Liver (tissue), 9 donors: ENCODE measurements around the gene SLC39A6. TPM values are rescaled to one million over a fixed set of nuclear protein-coding genes. Genes with fewer than 3 reads are reported as not detected.

Experiments used
- DNase-seq: peaks from one replicate; pipeline ENCODE4 v3.0.0-alpha.2; 2017; ENCODE audit warnings: low spot score
- H3K27ac ChIP-seq, 2 donors: one replicate each; pipeline ENCODE4 v1.7.0; 2013; ENCODE audit warnings: inconsistent platforms in 2 of 2, low read length in 2 of 2, control low read depth in 1 of 2, low read depth in 1 of 2, mild to moderate bottlenecking in 1 of 2
- H3K27me3 ChIP-seq, 4 donors: one replicate each; pipeline versions ENCODE4 v1.6.1 to v1.7.0; 2013; ENCODE audit warnings: low read length in 3 of 4, inconsistent platforms in 1 of 4, mild to moderate bottlenecking in 1 of 4, moderate library complexity in 1 of 4; ENCODE audit not compliant: control insufficient read depth in 4 of 4, insufficient read depth in 4 of 4
- H3K36me3 ChIP-seq, 4 donors: one replicate each; pipeline versions ENCODE4 v1.6.1 to v1.7.0; 2013; ENCODE audit warnings: low read length in 3 of 4, mild to moderate bottlenecking in 3 of 4, low read depth in 1 of 4, moderate library complexity in 1 of 4; ENCODE audit not compliant: control insufficient read depth in 4 of 4, insufficient read depth in 3 of 4
- H3K4me1 ChIP-seq, 4 donors: one replicate each; pipeline versions ENCODE4 v1.6.1 to v1.7.0; 2013; ENCODE audit warnings: low read length in 3 of 4, mild to moderate bottlenecking in 3 of 4, moderate library complexity in 1 of 4; ENCODE audit not compliant: control insufficient read depth in 4 of 4, insufficient read depth in 4 of 4
- H3K4me3 ChIP-seq, 3 donors: one replicate each; pipeline versions ENCODE4 v1.6.1 to v1.7.0; 2013; ENCODE audit warnings: low read length in 3 of 3, control low read depth in 1 of 3, low read depth in 1 of 3, mild to moderate bottlenecking in 1 of 3
- H3K9ac ChIP-seq, 2 donors: one replicate each; pipeline ENCODE4 v1.7.0; 2013; ENCODE audit warnings: low read length in 2 of 2, mild to moderate bottlenecking in 2 of 2, moderate library complexity in 2 of 2, control low read depth in 1 of 2, low read depth in 1 of 2
- H3K9me3 ChIP-seq, 4 donors: one replicate each; pipeline versions ENCODE4 v1.6.1 to v1.7.0; 2013; ENCODE audit warnings: low read length in 3 of 4; ENCODE audit not compliant: control insufficient read depth in 4 of 4
- EGR1 ChIP-seq, 2 donors: IDR thresholded peaks; 2 replicates each; pipeline ENCODE4 v1.6.1; 2016 to 2018; ENCODE audit warnings: antibody characterized with exemption in 2 of 2, low read depth in 2 of 2
- FOXA2 ChIP-seq: IDR thresholded peaks from 2 replicates; pipeline ENCODE4 v1.6.1; 2016; ENCODE audit warnings: antibody characterized with exemption
- GABPA ChIP-seq, 2 donors: IDR thresholded peaks in 1 of 2; conservative IDR thresholded peaks in 1 of 2; 2 replicates each; pipeline ENCODE4 v1.6.1; 2016; ENCODE audit warnings: antibody characterized with exemption in 2 of 2, mild to moderate bottlenecking in 1 of 2, moderate library complexity in 1 of 2
- HNF4A ChIP-seq, 2 donors: conservative IDR thresholded peaks; 2 replicates each; pipeline ENCODE4 v1.6.1; 2016; ENCODE audit warnings: antibody characterized with exemption in 2 of 2, mild to moderate bottlenecking in 2 of 2
- NR2F2 ChIP-seq: IDR thresholded peaks from 2 replicates; pipeline ENCODE4 v1.6.1; 2016; ENCODE audit warnings: antibody characterized with exemption
- RXRA ChIP-seq, 2 donors: IDR thresholded peaks; 2 replicates each; pipeline ENCODE4 v1.6.1; 2017 to 2018; ENCODE audit warnings: antibody characterized with exemption in 2 of 2, mild to moderate bottlenecking in 1 of 2
- SP1 ChIP-seq: IDR thresholded peaks from 2 replicates; pipeline ENCODE4 v1.6.1; 2018; ENCODE audit warnings: antibody characterized with exemption, mild to moderate bottlenecking
- YY1 ChIP-seq: IDR thresholded peaks from 2 replicates; pipeline ENCODE4 v1.6.1; 2016; ENCODE audit warnings: antibody characterized with exemption, mild to moderate bottlenecking
- WGBS: extraction: QIAGEN DNeasy Blood & Tissue Kit; methylation state at CpG from one replicate; pipeline ENCODE4 v1.1.7; 2013; 5-methylcytosine and 5-hydroxymethylcytosine counted together
- polyA plus RNA-seq, 2 donors: library from polyadenylated mRNA; stranded (reverse) in 1 of 2; unstranded in 1 of 2; fragments of 200-250 nt in 1 of 2; fragments of >200 nt in 1 of 2; fragmentation: Nextera tagmentation in 1 of 2; extraction: Ambion mirVana in 1 of 2; gene quantifications; one replicate each; pipeline versions ENCODE4 v1.2.1 to v1.2.3, GENCODE V29; 2013 to 2015
- total RNA-seq, 2 donors: library from RNA; depleted of rRNA; stranded (reverse); fragments of >200 nt; gene quantifications; one replicate each; pipeline ENCODE4 v1.2.3, GENCODE V29; 2014
- TF ChIP-seq, protein P1 (sequence below): IDR thresholded peaks from 2 replicates; pipeline ENCODE4 v1.6.1; 2016; ENCODE audit warnings: antibody characterized with exemption, mild to moderate bottlenecking
- TF ChIP-seq, protein P2 (sequence below): IDR thresholded peaks from 2 replicates; pipeline ENCODE4 v1.6.1; 2016; ENCODE audit warnings: antibody characterized with exemption
- TF ChIP-seq, protein P3 (sequence below): fragments of 150-350 bp; IDR thresholded peaks from 2 replicates; pipeline ENCODE4 v1.5.1; 2017; ENCODE audit warnings: improper control_type of control experiment, low read depth, low read length; ENCODE audit not compliant: missing input control
- TF ChIP-seq, protein P4 (sequence below): IDR thresholded peaks from 2 replicates; pipeline ENCODE4 v1.6.1; 2016; ENCODE audit warnings: antibody characterized with exemption
- donor health status: healthy.
- donor health status: healthy.
- donor health status: healthy.
- donor health status: healthy.
- donor health status: healthy.

The SLC39A6 gene
- total and polyA plus RNA-seq, 4 donors, result 4.6 to 16.6 (median 8.3) TPM

DNA sequence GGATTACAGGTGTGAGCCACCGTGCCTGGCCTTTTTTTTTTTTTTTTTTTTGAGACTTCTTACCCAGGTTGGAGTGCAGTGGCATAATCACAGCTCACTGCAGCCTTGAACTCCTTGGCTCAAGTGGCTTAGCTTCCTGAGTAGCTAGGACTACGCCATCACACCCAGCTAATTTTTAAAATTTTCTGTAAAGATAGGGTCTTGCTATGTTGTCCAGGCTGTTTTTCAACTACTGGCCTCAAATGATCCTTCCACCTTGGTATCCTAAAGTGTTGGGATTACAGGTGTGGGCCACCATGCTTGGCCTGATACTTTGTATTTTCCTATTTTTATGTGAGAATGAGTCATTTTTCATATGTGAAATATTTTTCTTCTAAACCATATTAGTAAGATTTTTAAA is 14.3 kb upstream of the SLC39A6 start (continued):
- TF ChIP-seq, protein P1, sequence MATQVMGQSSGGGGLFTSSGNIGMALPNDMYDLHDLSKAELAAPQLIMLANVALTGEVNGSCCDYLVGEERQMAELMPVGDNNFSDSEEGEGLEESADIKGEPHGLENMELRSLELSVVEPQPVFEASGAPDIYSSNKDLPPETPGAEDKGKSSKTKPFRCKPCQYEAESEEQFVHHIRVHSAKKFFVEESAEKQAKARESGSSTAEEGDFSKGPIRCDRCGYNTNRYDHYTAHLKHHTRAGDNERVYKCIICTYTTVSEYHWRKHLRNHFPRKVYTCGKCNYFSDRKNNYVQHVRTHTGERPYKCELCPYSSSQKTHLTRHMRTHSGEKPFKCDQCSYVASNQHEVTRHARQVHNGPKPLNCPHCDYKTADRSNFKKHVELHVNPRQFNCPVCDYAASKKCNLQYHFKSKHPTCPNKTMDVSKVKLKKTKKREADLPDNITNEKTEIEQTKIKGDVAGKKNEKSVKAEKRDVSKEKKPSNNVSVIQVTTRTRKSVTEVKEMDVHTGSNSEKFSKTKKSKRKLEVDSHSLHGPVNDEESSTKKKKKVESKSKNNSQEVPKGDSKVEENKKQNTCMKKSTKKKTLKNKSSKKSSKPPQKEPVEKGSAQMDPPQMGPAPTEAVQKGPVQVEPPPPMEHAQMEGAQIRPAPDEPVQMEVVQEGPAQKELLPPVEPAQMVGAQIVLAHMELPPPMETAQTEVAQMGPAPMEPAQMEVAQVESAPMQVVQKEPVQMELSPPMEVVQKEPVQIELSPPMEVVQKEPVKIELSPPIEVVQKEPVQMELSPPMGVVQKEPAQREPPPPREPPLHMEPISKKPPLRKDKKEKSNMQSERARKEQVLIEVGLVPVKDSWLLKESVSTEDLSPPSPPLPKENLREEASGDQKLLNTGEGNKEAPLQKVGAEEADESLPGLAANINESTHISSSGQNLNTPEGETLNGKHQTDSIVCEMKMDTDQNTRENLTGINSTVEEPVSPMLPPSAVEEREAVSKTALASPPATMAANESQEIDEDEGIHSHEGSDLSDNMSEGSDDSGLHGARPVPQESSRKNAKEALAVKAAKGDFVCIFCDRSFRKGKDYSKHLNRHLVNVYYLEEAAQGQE, result no peak
- TF ChIP-seq, protein P2, sequence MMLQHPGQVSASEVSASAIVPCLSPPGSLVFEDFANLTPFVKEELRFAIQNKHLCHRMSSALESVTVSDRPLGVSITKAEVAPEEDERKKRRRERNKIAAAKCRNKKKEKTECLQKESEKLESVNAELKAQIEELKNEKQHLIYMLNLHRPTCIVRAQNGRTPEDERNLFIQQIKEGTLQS, result no peak

DNA sequence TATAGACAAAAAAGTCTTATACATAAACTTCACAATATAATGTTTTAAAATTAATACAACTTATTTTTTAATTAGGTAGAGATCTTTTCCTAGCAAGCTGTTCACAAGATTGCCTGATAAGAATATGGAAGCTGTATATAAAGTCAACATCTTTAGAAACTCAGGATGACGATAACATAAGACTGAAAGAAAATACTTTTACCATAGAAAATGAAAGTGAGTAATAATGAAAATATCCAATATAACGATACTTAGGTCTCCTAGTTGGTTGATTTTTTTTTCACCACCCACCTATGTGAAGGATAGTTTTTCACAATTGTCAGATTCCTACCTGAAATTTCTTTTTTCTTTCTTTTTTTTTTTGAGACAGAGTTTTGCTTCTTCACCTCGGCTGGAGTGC is 13.6 kb upstream of the SLC39A6 start:
- TF ChIP-seq, protein P3, sequence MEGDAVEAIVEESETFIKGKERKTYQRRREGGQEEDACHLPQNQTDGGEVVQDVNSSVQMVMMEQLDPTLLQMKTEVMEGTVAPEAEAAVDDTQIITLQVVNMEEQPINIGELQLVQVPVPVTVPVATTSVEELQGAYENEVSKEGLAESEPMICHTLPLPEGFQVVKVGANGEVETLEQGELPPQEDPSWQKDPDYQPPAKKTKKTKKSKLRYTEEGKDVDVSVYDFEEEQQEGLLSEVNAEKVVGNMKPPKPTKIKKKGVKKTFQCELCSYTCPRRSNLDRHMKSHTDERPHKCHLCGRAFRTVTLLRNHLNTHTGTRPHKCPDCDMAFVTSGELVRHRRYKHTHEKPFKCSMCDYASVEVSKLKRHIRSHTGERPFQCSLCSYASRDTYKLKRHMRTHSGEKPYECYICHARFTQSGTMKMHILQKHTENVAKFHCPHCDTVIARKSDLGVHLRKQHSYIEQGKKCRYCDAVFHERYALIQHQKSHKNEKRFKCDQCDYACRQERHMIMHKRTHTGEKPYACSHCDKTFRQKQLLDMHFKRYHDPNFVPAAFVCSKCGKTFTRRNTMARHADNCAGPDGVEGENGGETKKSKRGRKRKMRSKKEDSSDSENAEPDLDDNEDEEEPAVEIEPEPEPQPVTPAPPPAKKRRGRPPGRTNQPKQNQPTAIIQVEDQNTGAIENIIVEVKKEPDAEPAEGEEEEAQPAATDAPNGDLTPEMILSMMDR, result no peak
- TF ChIP-seq GABPA (IDR thresholded peaks at IDR 0.05 in 1 of 2, conservative IDR thresholded peaks at IDR 0.05 in 1 of 2) (no peak), YY1 (no peak), EGR1 (IDR thresholded peaks at IDR 0.05; ENCODE audit: low read depth in 2 of 2) (no peak), NR2F2 (no peak), SP1 (no peak), RXRA (IDR thresholded peaks at IDR 0.05) (no peak), HNF4A (conservative IDR thresholded peaks at IDR 0.05) (no peak), FOXA2 (no peak)
- TF ChIP-seq, protein P4, sequence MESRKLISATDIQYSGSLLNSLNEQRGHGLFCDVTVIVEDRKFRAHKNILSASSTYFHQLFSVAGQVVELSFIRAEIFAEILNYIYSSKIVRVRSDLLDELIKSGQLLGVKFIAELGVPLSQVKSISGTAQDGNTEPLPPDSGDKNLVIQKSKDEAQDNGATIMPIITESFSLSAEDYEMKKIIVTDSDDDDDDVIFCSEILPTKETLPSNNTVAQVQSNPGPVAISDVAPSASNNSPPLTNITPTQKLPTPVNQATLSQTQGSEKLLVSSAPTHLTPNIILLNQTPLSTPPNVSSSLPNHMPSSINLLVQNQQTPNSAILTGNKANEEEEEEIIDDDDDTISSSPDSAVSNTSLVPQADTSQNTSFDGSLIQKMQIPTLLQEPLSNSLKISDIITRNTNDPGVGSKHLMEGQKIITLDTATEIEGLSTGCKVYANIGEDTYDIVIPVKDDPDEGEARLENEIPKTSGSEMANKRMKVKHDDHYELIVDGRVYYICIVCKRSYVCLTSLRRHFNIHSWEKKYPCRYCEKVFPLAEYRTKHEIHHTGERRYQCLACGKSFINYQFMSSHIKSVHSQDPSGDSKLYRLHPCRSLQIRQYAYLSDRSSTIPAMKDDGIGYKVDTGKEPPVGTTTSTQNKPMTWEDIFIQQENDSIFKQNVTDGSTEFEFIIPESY, result no peak
- TF ChIP-seq, protein P1, result no peak
- TF ChIP-seq, protein P2, result no peak
- Histone ChIP-seq H3K4me1 (peaks cover 0 to 2% (median 0%) of the 10 kb centered on the region in 4 donors), H3K9me3 (no peaks in the 10 kb centered on the region), H3K27ac (no peak overlapping the region), H3K4me3 (no peak overlapping the region), H3K36me3 (peaks cover 19 to 80% (median 67%) of the 10 kb centered on the region in 4 donors), H3K27me3 (no peaks in the 10 kb centered on the region), H3K9ac (no peak overlapping the region)
- no peak for DNase-seq
- WGBS, result 92% methylated on average over 3 of the region's 3 CpGs
